Measurements from ENCODE around the gene EIF1B. TPM values are rescaled to one million over a fixed set of nuclear protein-coding genes. Genes with fewer than 3 reads are reported as not detected.

The EIF1B gene
- total and polyA plus RNA-seq, 2 of the 13 experiments (the other 11 are each of a cell fraction or from before 2014, with no cell fraction given), result 12.7 to 29.1 TPM

DNA sequence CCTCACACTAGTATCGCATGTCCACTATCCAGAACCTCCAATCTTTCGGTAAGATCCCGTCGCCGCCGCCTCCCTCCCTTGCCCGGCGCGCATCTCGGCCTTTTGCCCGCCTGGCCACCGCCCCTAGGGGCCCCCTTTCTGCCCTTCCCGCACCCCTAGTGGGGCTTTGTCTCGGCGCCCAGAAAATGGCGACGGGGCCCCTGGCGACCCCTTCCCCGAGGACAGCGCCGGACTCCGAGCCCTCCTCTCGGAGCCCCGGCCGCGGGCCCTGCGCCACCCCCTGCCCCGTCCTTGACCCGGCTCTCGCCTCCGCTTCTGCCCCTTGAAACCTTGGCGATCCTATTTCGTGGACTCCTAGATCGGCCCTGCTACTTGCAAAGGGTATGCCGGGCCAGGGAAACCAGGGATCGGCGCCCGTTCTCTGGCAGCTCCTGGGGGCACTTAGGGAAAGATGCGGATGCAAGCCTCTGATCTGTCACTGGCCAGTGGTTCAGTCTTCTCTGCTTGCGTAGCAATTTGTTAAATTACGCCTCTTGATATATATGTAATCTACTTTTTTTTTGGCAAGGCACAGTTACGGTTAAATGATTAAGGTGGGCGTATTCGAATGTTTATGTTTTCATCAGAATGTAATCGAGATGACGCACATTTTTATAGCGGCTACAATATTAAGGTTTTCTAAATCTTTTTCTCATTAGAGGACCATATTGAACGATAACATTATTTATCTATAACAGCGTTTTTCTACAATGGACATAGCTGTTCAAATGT, 603 bp downstream of the EIF1B start (continued):
- TF ChIP-seq KIAA2018 (CRISPR knock-in tag; IDR thresholded peaks at IDR 0.05; ENCODE audit: borderline replicate concordance) (no peak), ZNF275 (CRISPR knock-in tag; IDR thresholded peaks at IDR 0.05; ENCODE audit: borderline replicate concordance) (no peak), MED1 (CRISPR knock-in tag; IDR thresholded peaks at IDR 0.05) (no peak), ZNF556 (CRISPR knock-in tag; IDR thresholded peaks at IDR 0.05; ENCODE audit: borderline replicate concordance) (no peak), ZNF557 (CRISPR knock-in tag; IDR thresholded peaks at IDR 0.05) (no peak), ARHGAP35 (CRISPR knock-in tag; IDR thresholded peaks at IDR 0.05; ENCODE audit: borderline replicate concordance) (no peak), BHLHE40 (IDR thresholded peaks at IDR 0.05; ENCODE audit: low read length) (no peak), NR1H2 (CRISPR knock-in tag; IDR thresholded peaks at IDR 0.05; ENCODE audit: borderline replicate concordance, low read depth) (no peak)
- TF ChIP-seq, protein P1, sequence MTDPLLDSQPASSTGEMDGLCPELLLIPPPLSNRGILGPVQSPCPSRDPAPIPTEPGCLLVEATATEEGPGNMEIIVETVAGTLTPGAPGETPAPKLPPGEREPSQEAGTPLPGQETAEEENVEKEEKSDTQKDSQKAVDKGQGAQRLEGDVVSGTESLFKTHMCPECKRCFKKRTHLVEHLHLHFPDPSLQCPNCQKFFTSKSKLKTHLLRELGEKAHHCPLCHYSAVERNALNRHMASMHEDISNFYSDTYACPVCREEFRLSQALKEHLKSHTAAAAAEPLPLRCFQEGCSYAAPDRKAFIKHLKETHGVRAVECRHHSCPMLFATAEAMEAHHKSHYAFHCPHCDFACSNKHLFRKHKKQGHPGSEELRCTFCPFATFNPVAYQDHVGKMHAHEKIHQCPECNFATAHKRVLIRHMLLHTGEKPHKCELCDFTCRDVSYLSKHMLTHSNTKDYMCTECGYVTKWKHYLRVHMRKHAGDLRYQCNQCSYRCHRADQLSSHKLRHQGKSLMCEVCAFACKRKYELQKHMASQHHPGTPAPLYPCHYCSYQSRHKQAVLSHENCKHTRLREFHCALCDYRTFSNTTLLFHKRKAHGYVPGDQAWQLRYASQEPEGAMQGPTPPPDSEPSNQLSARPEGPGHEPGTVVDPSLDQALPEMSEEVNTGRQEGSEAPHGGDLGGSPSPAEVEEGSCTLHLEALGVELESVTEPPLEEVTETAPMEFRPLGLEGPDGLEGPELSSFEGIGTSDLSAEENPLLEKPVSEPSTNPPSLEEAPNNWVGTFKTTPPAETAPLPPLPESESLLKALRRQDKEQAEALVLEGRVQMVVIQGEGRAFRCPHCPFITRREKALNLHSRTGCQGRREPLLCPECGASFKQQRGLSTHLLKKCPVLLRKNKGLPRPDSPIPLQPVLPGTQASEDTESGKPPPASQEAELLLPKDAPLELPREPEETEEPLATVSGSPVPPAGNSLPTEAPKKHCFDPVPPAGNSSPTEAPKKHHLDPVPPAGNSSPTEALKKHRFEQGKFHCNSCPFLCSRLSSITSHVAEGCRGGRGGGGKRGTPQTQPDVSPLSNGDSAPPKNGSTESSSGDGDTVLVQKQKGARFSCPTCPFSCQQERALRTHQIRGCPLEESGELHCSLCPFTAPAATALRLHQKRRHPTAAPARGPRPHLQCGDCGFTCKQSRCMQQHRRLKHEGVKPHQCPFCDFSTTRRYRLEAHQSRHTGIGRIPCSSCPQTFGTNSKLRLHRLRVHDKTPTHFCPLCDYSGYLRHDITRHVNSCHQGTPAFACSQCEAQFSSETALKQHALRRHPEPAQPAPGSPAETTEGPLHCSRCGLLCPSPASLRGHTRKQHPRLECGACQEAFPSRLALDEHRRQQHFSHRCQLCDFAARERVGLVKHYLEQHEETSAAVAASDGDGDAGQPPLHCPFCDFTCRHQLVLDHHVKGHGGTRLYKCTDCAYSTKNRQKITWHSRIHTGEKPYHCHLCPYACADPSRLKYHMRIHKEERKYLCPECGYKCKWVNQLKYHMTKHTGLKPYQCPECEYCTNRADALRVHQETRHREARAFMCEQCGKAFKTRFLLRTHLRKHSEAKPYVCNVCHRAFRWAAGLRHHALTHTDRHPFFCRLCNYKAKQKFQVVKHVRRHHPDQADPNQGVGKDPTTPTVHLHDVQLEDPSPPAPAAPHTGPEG (CRISPR knock-in tag; IDR thresholded peaks at IDR 0.05), result no peak
- TF ChIP-seq, protein P2, sequence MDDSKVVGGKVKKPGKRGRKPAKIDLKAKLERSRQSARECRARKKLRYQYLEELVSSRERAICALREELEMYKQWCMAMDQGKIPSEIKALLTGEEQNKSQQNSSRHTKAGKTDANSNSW (CRISPR knock-in tag; IDR thresholded peaks at IDR 0.05; ENCODE audit: borderline replicate concordance), result no peak
- TF ChIP-seq, protein P3, sequence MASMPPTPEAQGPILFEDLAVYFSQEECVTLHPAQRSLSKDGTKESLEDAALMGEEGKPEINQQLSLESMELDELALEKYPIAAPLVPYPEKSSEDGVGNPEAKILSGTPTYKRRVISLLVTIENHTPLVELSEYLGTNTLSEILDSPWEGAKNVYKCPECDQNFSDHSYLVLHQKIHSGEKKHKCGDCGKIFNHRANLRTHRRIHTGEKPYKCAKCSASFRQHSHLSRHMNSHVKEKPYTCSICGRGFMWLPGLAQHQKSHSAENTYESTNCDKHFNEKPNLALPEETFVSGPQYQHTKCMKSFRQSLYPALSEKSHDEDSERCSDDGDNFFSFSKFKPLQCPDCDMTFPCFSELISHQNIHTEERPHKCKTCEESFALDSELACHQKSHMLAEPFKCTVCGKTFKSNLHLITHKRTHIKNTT (CRISPR knock-in tag; IDR thresholded peaks at IDR 0.05), result no peak

Measured in HepG2 (cell line).